HCT116 (cell line): Measurements from ENCODE around the gene WDR74. TPM values are rescaled to one million over a fixed set of nuclear protein-coding genes. Genes with fewer than 3 reads are reported as not detected.

Source experiments
- microRNA-seq: library from miRNA; unstranded; fragments of <30 nt; microRNA quantifications from one replicate; pipeline ENCODE4, GENCODE V29; 2016; ENCODE audit warnings: borderline number of aligned reads
- total RNA-seq: library from RNA; stranded (reverse); gene quantifications from one replicate; pipeline ENCODE4 v1.2.1, GENCODE V29; 2021; ENCODE audit not compliant: unreplicated experiment

Gene WDR74
- total RNA-seq, 1 experiment from 2014 or later = 111 TPM

Small RNA genes within 50 kb of the gene (microRNA-seq; reads per million reads assigned to microRNA genes)
- gene MIR6514 = 1.2 reads per million
- gene MIR6748 = not detected

Other genes starting within 250 kb of the WDR74 start
- gene TUT1, start 248.1 kb downstream of the WDR74 start, total RNA-seq = 49.0 TPM
- 98.9 TPM for gene MTA2, start 237.7 kb downstream of the WDR74 start, total RNA-seq
- gene EML3, start 226.8 kb downstream of the WDR74 start, total RNA-seq = 124 TPM
- gene ROM1, start 226.3 kb downstream of the WDR74 start, total RNA-seq = 2.7 TPM
- gene B3GAT3, start 217.6 kb downstream of the WDR74 start, total RNA-seq = 51.2 TPM
- 410 TPM for gene GANAB, start 193.0 kb downstream of the WDR74 start, total RNA-seq
- gene INTS5, start 186.3 kb downstream of the WDR74 start, total RNA-seq = 29.1 TPM
- 121 TPM for gene C11orf98, start 174.4 kb downstream of the WDR74 start, total RNA-seq
- 63.5 TPM for gene CSKMT, start 174.3 kb downstream of the WDR74 start, total RNA-seq
- gene UQCC3, start 167.9 kb downstream of the WDR74 start, total RNA-seq = 17.9 TPM
- gene LBHD1, start 167.3 kb downstream of the WDR74 start, total RNA-seq = 14.7 TPM
- 94.2 TPM for gene UBXN1, start 160.5 kb downstream of the WDR74 start, total RNA-seq
- 0.71 TPM for gene LRRN4CL, start 150.1 kb downstream of the WDR74 start, total RNA-seq
- gene BSCL2, start 132.2 kb downstream of the WDR74 start, total RNA-seq = 62.0 TPM
- gene GNG3, start 131.9 kb downstream of the WDR74 start, total RNA-seq = not detected
- gene HNRNPUL2, start 112.1 kb downstream of the WDR74 start, total RNA-seq = 45.8 TPM
- 33.3 TPM for gene TTC9C, start 111.1 kb downstream of the WDR74 start, total RNA-seq
- 11.3 TPM for gene ZBTB3, start 85.4 kb downstream of the WDR74 start, total RNA-seq
- 109 TPM for gene POLR2G, start 78.0 kb downstream of the WDR74 start, total RNA-seq
- 24.2 TPM for gene TAF6L, start 68.2 kb downstream of the WDR74 start, total RNA-seq
- gene TMEM179B, start 52.2 kb downstream of the WDR74 start, total RNA-seq = 51.6 TPM
- gene TMEM223, start 47.6 kb downstream of the WDR74 start, total RNA-seq = 18.4 TPM
- gene NXF1, start 34.1 kb downstream of the WDR74 start, total RNA-seq = 55.5 TPM
- gene STX5, start 7.5 kb downstream of the WDR74 start, total RNA-seq = 29.5 TPM
- gene TEX54, start 6.7 kb downstream of the WDR74 start, total RNA-seq = not detected
- 418 TPM for gene SLC3A2, start 41.3 kb upstream of the WDR74 start, total RNA-seq
- 0.10 TPM for gene CHRM1, start 81.8 kb upstream of the WDR74 start, total RNA-seq
- not detected for gene SLC22A6, start 145.4 kb upstream of the WDR74 start, total RNA-seq
- not detected for gene SLC22A8, start 176.3 kb upstream of the WDR74 start, total RNA-seq